Midbrain (tissue), 1 donor: Measurements from ENCODE around the gene SBSN.

Experiments
- DNase-seq: peaks from one replicate; lab custom pipeline; 2025; lab: John Stamatoyannopoulos, UW

The SBSN gene

GRCh38 chr19:35533201-35533821 lies 5.2 kb upstream of the SBSN start, which contains the start of gene GAPDHS:
TSS of gene GAPDHS (plus strand) at chr19:35533456. CDS start at chr19:35533528, 72 bp downstream.
- no peak for DNase-seq

DNA sequence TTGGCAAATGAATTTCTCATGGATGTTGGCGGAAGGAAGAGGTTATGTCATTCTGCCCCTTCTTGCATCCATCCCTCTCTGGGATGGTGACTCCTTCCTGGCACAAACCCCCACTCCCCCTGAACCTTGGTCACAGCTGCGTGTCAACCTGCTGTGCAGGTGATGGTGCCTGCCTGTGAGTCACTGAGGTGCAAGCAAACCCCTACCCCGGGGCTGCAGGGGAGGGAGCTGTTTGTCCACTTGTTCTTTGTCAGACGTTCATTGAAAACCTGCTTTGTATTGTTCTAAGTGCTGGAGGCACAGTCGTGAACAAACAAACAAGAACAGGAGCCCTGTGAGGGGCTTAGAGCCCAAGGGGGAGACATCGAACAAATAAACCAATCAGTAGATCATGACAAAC lies 3.2 kb upstream of the SBSN start:
- no peak for DNase-seq

DNA sequence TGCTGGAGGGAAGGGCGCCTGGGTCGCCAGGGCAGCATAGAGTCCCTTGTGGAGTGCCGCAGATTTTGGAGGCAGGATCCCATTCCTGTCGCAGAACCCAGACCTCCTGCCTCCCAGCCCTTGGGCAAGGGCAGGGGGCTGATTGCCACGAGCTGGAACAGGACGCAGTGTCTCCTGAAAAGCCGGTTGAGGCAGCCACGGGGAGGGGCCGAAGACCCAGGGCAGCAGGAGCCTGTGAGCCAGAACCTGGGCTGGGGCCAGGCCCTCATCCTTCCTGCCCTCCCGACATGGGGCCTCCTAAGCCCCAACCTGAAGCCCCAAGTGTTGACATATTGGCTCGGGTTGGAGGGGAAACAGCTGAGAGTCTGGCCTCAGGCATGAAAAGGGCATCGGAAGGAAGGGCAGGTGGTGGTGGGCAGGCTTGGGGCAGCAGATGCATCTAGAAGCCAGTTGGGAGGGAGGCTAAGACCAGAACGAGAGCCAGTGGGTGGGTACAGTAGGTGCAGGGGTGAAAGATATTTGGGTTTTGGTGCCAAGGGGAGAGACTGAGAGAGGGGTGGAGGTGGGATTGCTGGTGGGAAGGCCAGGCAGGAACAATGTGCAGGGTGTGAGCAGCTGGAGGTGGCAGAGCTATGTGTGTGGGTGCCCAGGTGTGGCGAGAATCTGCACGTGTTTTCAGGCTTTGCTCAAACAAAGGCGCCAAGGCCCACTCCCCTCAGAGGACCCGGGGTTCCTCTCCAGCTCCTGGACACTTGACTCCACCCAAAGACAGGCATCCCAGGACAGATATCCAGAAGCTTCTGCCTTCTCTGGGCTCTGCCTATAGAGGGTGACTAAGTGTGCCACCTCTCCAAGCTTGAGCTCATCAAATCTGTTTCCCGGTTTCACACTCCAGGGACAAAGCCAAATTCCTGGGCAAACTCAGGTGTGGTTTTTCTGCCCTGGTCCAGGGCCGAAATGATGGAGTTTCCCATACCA lies 1.4 kb upstream of the SBSN start:
- no peak for DNase-seq

- no peak for DNase-seq
These were observed 2.2 kb downstream of the SBSN start for GRCh38 chr19:35525873-35526272.

DNA sequence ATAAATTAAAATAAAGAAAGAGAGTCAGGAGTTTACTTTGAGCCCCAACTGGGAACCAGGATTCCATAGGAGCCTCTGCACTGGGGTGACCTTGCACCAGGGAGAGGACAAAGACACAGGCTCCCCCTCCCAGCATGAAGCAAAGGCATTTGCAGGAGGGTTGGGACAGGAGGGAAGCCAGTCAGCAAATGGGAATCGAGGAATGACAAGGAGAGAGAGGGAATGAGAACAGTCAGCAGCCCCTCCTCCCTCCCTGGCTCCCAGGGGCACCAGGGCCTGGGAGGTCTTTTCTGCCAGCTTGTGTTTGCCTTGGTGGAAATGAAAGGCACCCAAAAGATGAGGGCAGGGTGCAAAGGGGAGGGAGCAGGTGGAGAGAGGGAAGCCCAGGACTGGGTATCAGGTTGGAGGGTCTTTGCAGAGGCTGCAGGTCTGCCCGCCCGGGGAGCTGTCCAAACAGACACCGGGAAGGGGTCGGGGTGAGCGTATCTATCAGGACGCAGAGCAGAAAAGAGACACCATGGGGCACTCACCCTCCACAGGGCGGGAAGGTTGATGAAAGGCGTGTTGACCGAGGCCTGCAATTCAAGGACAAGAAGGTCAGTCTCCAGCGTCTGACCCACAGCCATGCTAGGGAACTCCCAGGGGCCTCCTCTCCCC lies 3.8 kb downstream of the SBSN start:
- no peak for DNase-seq

DNA sequence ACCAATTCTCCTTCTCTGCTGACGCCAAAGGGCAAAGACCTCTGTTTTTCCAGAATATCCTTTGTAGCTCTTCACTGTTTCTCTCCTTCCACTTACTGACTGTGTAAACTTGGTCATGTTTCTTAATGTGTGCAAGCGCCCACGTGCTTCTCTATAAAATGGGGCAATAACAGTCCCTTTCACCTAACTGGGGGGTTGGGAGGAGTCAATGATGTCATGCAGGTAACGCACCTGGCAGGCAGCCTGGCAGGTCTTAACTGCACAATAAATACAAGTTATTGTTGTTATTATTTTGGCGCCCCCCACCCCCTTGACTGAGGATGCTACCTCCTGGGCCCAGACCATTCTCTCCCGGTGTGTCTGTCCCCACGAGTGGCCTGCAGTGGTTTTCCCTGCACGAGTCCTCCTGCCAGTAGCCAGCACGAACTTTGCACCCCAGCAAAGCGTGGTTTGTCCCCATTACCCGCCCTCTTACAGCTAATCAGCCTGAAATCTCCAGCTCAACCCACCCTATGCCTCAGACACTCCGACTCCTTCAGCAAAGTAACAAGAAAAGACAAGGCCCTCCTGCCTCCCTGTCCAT lies 5.3 kb downstream of the SBSN start:
- DNase-seq = no peak

DNA sequence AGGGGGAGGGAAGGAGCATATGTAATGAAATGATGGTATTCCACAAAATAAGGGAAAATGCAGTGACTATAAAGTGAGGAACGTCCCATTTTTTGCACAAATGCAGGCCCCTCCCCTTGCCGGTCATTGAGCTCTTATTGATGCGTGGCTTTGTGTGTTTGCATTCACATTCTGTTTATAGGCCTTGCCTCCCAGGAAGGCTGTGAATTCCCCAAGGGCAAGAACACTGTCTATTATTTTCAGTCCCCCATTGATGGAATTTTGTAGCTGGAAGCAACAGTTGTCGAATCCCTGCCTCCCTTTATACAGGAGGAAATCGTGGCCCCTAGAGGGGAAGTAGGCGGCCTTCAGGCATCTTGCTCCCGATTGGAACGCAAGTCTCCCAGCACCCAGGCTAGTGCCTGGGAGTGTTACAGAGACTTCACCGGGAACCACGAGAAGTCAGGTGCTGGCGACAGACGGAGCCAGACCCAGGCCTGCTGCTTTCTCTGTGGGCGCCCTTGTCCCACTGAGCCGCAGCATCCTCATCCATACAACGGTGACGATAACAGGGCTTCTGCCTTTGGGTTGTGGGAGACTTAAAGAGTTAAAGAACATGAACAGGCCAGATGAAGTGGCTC lies 6.9 kb downstream of the SBSN start:
- DNase-seq = no peak

GRCh38 chr19:35519291-35519690 lies 8.8 kb downstream of the SBSN start:
- DNase-seq = no peak

DNA sequence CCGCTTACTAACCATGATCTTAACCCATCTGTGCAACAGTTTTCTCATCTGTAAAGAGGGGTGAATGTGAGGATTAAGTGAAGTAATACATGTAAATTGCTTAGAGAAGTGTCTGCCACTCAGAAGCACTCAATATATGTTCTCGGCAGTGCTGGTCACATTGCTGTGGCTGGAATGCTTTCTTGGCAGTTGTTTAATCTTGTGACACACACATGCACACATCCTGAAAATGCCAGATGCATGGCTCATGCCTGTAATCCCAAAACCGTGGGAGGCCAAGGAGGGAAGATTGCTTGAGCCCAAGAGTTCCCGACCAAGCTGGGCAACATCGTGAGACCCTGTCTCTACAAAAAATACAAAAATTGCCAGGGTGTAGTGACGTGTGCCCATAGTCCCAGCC lies 9.8 kb downstream of the SBSN start:
- no peak for DNase-seq

- DNase-seq = no peak
These were observed 10.8 kb downstream of the SBSN start for GRCh38 chr19:35517342-35517741.

GRCh38 chr19:35516310-35516709 lies 11.8 kb downstream of the SBSN start:
- no peak for DNase-seq

- DNase-seq = no peak
These were observed 13.8 kb downstream of the SBSN start for GRCh38 chr19:35514282-35514809.

DNA sequence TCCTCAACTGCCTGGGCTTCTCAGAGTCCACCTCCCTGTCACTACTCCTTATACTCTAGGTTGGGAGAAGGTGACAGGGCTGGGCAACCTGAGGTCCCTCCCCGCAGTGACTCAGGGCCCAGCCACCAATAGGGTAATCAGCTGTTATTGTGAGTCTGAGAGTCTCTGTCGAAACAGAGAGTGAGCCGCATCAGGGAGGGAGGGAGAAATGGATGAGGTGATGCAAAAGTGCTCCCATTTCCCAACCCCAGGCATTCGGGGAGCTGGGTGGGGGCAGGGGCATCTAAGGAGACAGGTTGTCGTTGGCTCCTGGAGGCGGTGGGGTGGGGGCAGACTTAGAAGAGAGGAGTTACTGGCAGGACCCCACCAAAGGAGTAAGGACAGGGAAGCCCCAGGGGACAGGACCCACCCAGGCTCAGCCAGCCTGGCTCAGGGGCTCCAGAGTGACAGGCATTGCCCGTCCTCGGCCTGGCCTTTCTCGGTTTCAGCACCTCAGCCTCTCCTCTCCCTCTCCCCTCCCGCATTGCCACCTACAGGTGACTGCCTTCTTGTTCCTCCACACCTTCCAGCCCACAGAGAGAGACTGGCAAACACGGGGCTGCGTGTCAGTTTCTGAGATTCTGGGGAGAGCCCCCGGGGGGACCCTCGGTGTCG lies 14.4 kb downstream of the SBSN start, which contains the start of gene DMKN:
DMKN (minus strand) TSS at position 22 of the 654 bp plus-strand sequence. CDS start 174 bp downstream, outside the sequence.
- no peak for DNase-seq

- DNase-seq = no peak
These were observed 15.1 kb downstream of the SBSN start for GRCh38 chr19:35512831-35513627.

DNA sequence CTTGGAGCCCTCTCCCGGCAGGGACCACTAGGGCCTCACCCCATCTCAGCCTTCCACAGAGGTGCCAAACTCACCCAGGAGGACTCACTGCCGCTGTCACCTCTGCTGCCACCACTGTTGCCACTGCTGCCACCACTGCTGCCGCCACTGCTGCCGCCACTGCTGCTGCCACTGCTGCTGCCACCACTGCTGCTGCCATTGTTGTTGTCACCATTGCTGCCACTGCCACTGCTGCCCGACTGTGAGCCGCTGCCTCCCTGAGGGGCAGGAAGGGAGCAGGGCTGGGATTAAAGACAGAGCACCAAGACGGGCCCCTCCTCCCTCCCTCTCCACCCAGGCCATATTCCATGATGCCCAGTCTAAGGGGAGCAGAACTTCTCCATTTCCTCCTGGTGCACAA lies 16.8 kb downstream of the SBSN start:
- no peak for DNase-seq

GRCh38 chr19:35510626-35510964 lies 17.5 kb downstream of the SBSN start:
- no peak for DNase-seq

DNA sequence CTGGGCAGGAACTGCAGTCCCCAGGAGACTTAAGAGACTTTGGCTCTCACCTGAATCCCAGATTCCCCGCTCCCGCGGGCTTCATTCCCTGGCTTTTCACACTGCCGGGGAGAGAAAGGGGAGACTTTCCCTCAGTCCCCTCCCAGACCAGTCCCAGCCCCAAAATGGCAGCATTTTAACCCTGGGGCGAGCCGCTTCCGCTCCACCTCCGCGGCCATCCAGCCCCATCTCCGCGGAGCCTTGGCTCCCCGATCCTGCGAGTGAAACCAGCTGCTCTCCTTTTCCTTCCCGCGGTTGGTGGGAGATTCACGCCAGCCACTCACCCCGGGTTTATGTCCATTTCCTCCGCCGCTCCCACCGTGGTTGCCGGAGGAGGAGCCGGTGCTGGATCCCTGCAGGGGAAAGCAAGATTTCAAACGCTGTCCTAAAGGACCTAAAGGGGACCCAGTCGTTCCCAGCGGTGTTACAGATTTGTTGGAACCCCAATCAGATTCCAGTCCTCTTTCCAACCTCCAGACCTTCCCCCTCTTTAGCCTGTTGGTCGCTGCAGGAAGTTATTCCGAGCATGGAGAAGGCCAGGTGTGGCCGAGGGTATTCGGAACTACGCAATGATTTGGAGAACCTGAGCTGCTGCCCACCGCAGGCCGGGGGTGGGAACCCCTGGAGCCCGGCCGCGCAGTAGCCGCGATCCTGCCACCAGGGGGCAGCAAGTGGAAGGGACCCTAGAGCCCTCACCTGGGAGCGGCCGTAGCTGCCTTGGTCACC lies 18.1 kb downstream of the SBSN start:
- peak; percentile 55 for DNase-seq

DNA sequence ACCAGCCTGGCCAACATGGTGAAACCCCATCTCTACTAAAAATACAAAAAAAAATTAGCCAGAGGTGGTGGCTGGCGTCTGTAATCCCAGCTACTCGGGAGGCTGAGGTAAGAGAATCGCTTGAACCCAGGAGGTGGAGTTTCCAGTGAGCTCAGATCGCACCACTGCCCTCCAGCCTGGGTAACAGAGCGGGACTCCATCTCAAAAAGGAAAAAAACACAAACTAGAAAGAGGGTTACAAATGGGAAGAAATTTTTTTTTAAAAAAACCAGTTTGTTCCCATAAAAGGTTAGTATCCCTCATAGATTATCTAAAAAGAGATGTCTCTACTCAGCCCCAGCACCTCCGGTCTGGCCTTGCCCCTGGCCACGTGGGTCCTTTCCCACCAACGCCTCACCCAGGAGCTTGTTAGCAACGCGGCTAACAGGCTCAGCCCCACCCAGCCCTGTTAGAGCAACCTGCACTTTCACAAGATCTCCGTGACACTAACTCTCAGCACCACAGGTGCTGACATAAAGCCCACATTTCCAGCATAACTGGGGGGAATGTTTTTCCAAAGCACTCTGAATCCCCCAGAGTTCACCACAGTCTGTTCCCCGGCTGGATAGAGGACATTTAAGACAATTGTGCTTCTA lies 19.0 kb downstream of the SBSN start:
- no peak for DNase-seq

- DNase-seq = no peak
These were observed 20.0 kb downstream of the SBSN start for GRCh38 chr19:35508129-35508528.
